GM19238 (cell line): ENCODE measurements around the gene HES3.
A peak's percentile ranks its signal among the peaks of the same experiment; 100 is the strongest.

Experiments used
- DNase-seq: peaks from one replicate; pipeline ENCODE4 v3.0.0; 2011; ENCODE audit warnings: low spot score; ENCODE audit not compliant: insufficient read length

The HES3 gene

GRCh38 chr1:6245869-6246496 is 2.0 kb downstream of the HES3 start:
- DNase-seq: no peak

GRCh38 chr1:6246497-6247467 is 2.8 kb downstream of the HES3 start:
- peak; percentile 95 for DNase-seq

GRCh38 chr1:6247651-6248050 is 3.7 kb downstream of the HES3 start:
- DNase-seq: no peak

- DNase-seq: no peak
Measured at GRCh38 chr1:6248161-6248776, 4.3 kb downstream of the HES3 start.

GRCh38 chr1:6248932-6249738 is 5.2 kb downstream of the HES3 start:
- no peak for DNase-seq

DNA sequence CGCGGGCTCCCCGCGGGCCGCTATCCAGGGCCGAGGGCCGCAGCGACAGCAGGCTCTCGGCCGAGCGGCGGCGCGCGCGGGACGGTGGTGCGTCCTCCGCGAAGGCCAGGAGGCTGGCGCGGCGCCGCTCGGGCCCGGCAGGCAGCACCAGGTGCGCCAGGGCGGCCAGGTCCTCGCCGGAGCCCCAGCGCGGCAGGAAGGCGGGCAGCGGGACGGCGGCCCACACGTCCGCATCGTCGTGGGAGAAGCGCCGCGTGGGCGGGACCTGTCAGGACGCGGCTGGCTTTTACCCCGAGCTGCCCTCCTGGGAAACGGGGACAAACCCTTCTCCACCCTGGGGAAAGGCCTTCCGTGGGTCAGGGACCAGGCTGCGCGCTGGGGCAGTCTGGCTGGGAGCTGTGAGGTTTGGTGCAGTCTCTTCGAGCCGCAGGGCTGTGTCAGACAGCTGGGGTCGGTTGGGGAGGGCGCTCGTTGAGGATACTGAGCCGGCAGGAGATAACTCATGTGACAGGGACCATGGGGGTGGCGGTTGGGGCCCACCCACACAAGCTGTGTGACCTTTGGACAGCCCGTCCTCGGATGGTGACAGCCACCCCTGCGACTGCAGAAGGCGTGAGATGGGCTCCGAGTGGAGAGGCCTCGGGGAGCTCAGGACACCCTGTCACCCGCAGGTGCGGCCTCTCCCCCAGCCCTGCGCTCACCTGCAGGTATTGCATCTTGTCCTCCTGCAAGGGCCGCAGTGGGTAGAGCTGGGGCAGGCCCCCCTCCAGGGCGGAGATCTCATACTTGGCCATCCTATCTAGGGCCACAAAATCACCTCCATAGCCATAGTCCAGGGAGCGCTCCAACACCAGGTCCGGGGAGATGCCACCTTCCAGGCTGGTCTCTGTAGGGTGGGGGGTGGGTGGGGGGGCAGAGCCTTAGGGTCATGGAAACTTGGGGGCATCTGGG is 6.0 kb downstream of the HES3 start:
- no peak for DNase-seq

DNA sequence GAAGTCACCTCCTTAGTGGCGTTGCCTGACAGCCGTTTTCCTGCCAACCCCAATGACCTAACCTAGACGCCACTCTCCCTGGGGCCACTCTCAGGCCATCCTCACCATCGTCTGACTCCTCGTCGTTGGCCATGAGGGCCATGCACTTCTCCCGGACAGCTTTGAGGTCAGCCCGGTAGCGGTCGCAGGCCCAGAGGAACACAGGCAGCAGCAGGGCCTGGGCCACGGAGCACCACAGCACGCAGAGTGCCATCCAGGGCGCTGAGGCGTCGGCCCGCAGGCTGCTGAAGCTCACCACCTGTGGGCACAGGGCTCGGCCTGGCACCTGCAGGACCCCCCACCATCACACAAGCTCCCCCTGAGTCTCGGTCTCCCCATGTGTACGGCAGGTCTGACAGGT is 7.3 kb downstream of the HES3 start:
- DNase-seq: no peak

GRCh38 chr1:6251681-6252373 is 7.8 kb downstream of the HES3 start:
- no peak for DNase-seq

- no peak for DNase-seq
Measured at GRCh38 chr1:6252374-6252710, 8.4 kb downstream of the HES3 start.

DNA sequence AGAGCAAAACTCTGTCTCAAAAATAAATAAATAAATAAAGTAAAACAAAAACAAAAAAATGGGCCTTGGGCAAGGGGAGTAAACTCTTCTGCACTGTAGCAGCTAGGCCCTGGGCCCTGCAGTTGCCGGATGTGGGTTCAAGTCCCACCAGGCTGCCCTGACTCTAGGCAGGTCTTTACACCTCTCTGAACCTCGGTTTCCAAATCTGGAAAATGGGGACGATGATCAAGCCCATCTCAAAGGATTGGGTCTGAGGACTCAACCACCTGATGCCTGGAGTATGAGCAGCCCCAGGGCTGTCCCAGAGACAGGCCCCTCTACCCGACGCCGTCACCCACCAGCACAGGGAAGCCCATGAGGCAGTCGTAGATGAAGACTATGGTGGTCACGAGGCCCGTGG is 9.4 kb downstream of the HES3 start:
- no peak for DNase-seq

DNA sequence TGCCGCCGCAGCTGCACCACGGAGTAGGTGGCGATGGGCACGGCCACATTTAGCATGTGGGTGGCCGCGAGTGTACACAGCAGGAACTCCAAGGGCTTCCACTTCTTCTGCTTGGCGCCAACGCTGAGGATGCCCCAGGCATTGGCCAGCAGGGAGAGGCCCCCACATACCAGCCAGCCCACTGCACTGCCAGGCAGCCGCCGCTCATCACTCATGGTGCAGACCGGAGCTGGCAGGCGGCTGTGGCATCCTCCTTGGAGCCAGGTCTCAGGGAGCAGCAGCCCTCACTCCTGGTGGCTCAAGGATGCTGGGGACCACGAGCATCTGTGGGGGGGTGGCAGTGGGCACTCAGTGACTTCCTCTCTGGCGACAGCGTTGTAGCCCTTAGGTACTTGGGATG is 10.7 kb downstream of the HES3 start:
- DNase-seq: no peak

DNA sequence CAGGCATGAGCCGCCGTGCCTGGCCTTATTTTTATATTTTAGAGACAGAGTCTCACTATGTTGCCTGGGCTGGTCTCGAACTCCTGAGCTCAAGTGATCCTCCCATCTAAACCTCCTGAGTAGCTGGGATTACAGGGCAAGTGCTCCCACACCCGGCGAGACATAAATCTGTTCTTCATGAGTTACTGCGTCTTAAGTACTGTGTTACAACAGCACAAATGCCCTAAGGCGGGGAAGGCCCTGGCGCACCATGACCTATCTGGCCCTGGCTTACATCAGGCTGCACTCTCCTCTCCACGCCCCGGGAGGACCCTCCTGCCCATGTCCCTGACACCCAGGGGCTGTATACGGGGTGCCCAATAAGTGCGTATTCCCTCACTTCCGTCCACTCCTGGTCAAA is 12.7 kb downstream of the HES3 start:
- DNase-seq: no peak

DNA sequence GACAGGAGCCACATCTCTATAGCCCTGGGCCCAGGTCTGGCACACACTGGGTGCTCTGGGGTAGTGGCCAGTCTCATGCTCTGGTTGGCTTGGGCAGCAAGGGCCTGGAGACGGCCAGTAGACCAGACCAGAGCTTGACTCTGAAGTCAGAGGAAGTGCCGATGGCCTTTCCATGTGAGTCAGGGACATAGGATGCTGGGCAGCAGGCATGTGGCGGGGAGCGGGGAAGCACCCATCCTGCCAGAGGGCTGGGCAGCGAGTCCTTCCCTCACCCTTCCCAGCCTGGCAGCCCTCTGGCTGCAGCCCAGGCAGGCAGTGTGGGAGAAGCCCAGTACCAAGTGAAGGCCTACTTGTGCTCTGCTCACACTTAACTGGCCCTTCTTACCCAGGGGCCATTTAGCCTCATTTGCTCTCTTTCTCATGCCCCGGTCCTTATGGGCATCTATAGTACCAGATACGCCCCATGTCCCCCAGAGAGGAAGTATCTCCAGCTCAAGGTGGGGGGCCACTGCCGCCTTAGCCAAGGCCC is 13.6 kb downstream of the HES3 start:
- DNase-seq: no peak

DNA sequence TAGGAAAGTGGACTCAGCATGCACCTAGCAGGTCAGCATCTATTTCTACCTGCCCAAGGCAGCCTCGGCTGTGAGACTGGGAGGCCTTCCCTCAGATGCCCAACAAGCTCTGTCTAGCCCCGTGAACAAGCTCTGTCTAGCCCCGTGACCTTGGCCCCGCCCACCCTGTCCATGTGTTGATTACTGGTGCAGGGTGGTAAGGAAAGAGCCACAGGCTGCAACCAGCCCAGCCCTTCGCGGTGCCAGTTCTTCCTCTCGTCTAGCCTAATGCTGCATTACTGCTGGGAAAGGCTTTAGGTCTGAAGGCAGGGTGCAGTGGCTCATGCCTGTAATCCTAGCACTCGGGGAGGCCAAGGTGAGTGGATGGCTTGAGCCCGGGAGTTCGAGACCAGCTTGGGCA is 14.7 kb downstream of the HES3 start:
- DNase-seq: no peak

DNA sequence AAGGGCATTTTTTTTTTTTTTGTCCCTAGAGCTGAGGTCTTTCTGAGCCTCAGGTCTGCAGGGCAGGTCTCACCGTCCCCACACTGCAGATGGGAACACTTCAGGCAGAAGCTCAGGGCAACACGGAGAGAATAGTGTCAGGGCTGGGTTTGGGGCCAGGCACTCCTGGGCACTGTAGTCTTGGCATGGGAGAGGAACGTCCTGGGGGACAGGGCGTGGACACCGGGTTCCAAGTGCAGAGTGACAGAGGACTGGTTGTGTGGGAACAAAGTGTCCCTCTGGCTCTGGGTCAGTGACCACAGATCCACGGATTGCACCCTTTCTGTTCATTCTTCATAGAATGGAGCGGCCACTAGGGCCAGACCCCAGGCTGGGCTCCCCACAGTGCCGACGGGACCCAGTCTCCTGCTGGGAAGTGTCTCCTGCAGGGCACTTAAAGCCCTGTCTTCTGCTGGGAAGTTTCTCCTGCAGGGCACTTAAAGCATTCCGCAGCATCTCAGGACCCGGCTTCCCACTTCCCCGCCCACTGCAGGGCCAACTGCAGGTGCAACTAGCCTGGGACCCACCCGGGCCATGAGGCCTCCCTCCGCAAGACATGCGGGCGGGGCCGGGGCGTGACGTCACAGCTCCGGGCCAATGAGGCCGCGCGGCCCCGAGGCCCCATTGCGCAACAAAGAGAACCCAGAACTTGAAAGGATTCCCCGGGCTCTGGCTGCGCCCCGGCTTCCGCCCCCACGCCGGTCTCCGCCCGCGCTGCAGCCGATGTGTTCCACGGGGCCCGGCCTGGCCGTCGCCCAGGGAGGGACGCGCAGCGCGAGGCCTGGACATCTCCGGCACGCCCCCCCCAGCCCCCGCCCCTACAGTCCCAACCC is 15.7 kb downstream of the HES3 start:
- DNase-seq: peak; percentile 72

DNA sequence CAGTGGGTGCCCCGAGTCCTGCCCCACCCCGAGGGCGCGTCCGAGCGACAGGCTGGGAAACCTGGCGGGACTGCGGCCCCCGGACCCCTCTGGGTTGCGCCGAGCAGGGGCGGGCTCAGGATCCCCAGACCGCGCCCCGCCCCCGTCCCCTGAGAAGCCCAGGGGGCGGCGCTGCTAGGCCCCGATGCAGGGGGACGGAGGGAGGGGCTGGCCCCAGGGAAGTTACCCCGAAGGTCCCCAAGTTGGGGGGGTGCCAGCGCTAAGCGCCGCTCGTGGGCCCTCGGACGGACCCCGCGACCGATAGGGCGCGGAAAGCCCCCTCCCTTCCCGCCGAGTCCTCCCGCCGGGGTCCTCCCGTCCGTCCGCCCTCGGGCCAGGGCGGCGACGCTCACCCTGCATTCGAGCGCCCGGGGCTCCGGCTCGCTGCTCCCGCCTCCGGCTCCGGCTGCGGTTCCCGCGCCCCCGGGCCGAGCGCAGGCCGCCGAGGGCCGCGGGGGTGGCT is 16.5 kb downstream of the HES3 start:
- DNase-seq: no peak

DNA sequence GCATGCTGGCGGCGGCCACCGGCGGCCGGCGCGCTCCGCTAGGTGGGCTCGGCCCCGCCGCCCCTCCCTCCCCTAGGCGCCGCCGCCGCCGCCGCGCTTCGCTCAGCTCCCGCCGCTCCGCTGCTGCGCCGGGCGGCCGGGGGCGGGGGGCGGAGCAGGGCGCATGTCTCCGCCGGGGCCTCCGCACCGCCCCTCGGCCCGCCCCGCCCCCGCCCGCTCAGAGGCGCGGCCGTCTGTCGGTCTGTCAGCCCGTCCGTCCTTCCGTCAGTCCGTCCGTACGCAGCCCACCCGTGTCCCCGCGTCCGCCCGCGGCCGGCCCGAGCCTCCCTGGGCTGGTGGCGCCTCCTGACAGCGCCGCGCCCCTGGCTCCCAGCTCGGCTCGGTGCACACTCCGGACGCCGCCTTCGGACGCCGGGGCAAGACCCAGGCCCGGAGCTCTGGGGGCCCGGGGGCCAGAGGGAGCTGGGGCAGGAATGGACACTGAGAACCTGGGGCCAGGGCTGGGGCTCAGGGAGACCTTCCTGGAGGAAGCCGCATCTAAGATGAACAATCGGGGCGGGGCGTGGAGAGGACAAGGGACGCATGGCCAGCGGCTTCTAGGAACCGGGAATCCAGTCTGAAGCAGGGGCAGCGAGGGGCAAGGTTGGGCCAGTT is 17.1 kb downstream of the HES3 start, which contains the start of gene GPR153:
TSS of gene GPR153 (minus strand) at position 138 of the 654 bp plus-strand sequence. CDS start 6,193 bp downstream, outside the sequence.
- peak; percentile 58 for DNase-seq

- no peak for DNase-seq
Measured at GRCh38 chr1:6261615-6261995, 17.6 kb downstream of the HES3 start.
